Effector memory CD4-positive, alpha-beta T cell (primary cell): ENCODE results near the gene IPCEF1.

Experiments
- DNase-seq, 3 donors: peaks; one replicate each; pipeline ENCODE4 v3.0.0-alpha.2; 2020
- H3K27ac ChIP-seq: 2 replicates; pipeline ENCODE4 v1.7.0; 2013; ENCODE audit warnings: mild to moderate bottlenecking, low read length, moderate library complexity; ENCODE audit not compliant: insufficient read depth, poor library complexity, severe bottlenecking
- H3K27me3 ChIP-seq: replicated peaks from 2 replicates; pipeline ENCODE4 v1.7.0; 2013; ENCODE audit warnings: mild to moderate bottlenecking, low read length; ENCODE audit not compliant: insufficient read depth, control insufficient read depth, poor library complexity, severe bottlenecking
- H3K36me3 ChIP-seq: 2 replicates; pipeline ENCODE4 v1.7.0; 2013; ENCODE audit warnings: mild to moderate bottlenecking, low read length, moderate library complexity; ENCODE audit not compliant: control insufficient read depth, insufficient read depth
- H3K4me1 ChIP-seq: 2 replicates; pipeline ENCODE4 v1.7.0; 2013; ENCODE audit warnings: low read length, mild to moderate bottlenecking; ENCODE audit not compliant: control insufficient read depth, insufficient read depth, poor library complexity, severe bottlenecking
- H3K4me3 ChIP-seq: 2 replicates; pipeline ENCODE4 v1.7.0; 2013; ENCODE audit warnings: low read length, low read depth, mild to moderate bottlenecking; ENCODE audit not compliant: insufficient read depth, poor library complexity, severe bottlenecking
- H3K9me3 ChIP-seq: 2 replicates; pipeline ENCODE4 v1.7.0; 2013; ENCODE audit warnings: mild to moderate bottlenecking, low read length, moderate library complexity; ENCODE audit not compliant: control insufficient read depth

IPCEF1 gene

GRCh38 chr6:154161689-154162088 lies 194.9 kb downstream of the IPCEF1 start:
- H3K27me3 ChIP-seq = no peaks in the 10 kb centered on the region
- no peak for DNase-seq
- no peak overlapping the region for H3K27ac ChIP-seq
- peaks cover 9% of the 10 kb centered on the region for H3K4me1 ChIP-seq
- H3K36me3 ChIP-seq = no peaks in the 10 kb centered on the region
- H3K9me3 ChIP-seq = no peaks in the 10 kb centered on the region
- H3K4me3 ChIP-seq = no peak overlapping the region

DNA sequence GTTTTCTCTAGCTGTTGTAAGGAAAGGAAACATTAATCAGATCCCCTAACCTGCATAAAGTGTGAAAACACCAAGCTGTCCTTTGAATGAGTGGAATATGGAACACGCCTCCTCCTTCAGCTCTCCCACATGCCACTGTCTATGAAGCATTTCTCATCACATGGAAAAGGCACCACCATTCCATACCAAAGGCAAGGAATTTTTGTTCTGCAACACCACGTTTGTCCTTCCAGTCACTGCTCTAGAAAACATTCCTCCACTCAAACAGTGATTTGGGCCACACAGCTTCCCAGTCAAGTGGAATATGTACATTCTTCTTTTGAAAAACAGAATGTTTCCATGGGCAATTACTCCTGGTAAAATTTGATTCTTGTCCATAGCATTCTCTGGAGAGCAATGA lies 197.5 kb downstream of the IPCEF1 start:
- Histone ChIP-seq H3K4me3 (no peak overlapping the region), H3K4me1 (peaks cover 22% of the 10 kb centered on the region), H3K36me3 (no peaks in the 10 kb centered on the region), H3K27me3 (no peaks in the 10 kb centered on the region), H3K9me3 (no peaks in the 10 kb centered on the region), H3K27ac (no peak overlapping the region)
- DNase-seq = no peak

DNA sequence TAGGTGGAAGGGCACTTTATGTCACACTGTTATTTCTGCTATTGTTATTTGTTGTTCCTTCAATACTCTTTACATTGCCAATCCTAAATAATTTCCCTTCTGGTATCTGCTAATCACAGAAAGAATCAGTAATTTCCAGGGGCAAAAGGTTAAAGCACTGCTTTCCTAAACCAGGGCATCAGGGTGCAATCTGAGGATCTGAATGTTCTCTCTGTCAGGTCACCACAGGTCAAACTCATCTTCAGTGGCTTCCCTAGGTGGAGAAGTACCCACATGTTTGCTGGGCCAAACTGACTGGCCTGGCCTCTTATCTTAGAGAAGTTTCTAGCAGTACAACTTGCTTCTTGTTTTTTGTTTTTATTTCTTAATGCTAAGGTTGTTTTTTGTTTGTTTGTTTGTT lies 198.9 kb downstream of the IPCEF1 start:
- Histone ChIP-seq H3K27ac (peak overlapping the region; percentile 66), H3K9me3 (no peaks in the 10 kb centered on the region), H3K4me3 (no peak overlapping the region), H3K27me3 (no peaks in the 10 kb centered on the region), H3K4me1 (peaks cover 22% of the 10 kb centered on the region), H3K36me3 (no peaks in the 10 kb centered on the region)
- DNase-seq = no peak

DNA sequence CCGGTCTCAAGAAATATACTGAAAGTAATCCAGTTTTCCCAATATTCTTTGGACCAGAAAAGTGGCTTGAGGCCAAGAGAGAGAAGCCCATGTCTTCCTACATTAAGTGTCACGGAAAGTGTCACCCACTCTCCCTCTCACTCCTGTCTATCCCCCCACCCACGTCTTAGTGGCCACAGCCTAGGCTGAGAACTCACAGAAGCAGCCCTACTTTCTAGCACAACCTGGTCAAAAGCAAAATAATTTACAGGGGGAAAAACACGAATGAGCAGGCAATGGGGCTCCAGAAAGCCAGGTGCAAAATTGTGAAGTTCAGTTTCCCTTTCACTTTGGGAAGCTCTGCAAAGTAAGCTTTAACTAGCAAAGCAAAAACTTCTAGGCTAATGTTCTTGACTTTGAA lies 199.5 kb downstream of the IPCEF1 start:
- DNase-seq = no peak
- no peaks in the 10 kb centered on the region for H3K36me3 ChIP-seq
- no peaks in the 10 kb centered on the region for H3K27me3 ChIP-seq
- peak overlapping the region; percentile 66 for H3K27ac ChIP-seq
- peaks cover 22% of the 10 kb centered on the region for H3K4me1 ChIP-seq
- no peaks in the 10 kb centered on the region for H3K9me3 ChIP-seq
- peak overlapping the region; percentile 44 for H3K4me3 ChIP-seq

GRCh38 chr6:154156135-154156896 lies 200.3 kb downstream of the IPCEF1 start:
- no peaks in the 10 kb centered on the region for H3K27me3 ChIP-seq
- H3K9me3 ChIP-seq = no peaks in the 10 kb centered on the region
- peaks cover 22% of the 10 kb centered on the region for H3K4me1 ChIP-seq
- peak overlapping the region; percentile 44 for H3K4me3 ChIP-seq
- peak; percentile 33 to 43 (median 36) for DNase-seq
- no peaks in the 10 kb centered on the region for H3K36me3 ChIP-seq
- H3K27ac ChIP-seq = peak overlapping the region; percentile 66

GRCh38 chr6:154154389-154154967 lies 202.1 kb downstream of the IPCEF1 start:
- Histone ChIP-seq H3K27me3 (no peaks in the 10 kb centered on the region), H3K4me1 (peaks cover 22% of the 10 kb centered on the region), H3K4me3 (no peak overlapping the region), H3K27ac (peak overlapping the region; percentile 0), H3K9me3 (no peaks in the 10 kb centered on the region), H3K36me3 (no peaks in the 10 kb centered on the region)
- DNase-seq = peak; percentile 20 to 61 (median 25)

GRCh38 chr6:154143753-154144152 lies 212.8 kb downstream of the IPCEF1 start:
- Histone ChIP-seq H3K27me3 (no peaks in the 10 kb centered on the region), H3K4me3 (no peak overlapping the region), H3K27ac (no peak overlapping the region), H3K9me3 (no peaks in the 10 kb centered on the region), H3K4me1 (no peaks in the 10 kb centered on the region), H3K36me3 (no peaks in the 10 kb centered on the region)
- DNase-seq = no peak

- Histone ChIP-seq H3K36me3 (no peaks in the 10 kb centered on the region), H3K4me3 (no peak overlapping the region), H3K27ac (no peak overlapping the region), H3K9me3 (no peaks in the 10 kb centered on the region), H3K27me3 (no peaks in the 10 kb centered on the region), H3K4me1 (no peaks in the 10 kb centered on the region)
- DNase-seq = no peak
Measured at GRCh38 chr6:154140743-154141142, 215.9 kb downstream of the IPCEF1 start.

DNA sequence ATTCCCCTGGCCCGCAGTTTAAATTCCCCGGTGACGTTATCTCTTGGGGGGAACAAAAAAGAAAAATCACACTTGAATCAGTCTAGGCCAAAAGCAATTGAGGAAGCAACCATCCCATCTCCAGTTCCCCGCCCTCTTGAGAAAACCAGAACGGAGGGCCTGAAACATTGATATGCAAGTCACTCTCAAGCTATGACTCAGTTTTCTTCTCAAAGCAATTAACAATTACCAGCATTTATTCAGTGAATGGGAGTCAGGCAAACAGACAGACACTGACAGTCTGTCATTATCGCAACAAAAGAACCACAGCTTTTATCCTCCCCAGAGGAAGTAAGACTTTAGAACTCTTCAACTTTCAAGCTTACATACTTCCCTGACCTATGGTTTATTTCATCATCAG lies 216.7 kb downstream of the IPCEF1 start:
- no peak overlapping the region for H3K27ac ChIP-seq

GRCh38 chr6:154138793-154139192 lies 217.8 kb downstream of the IPCEF1 start:
- Histone ChIP-seq H3K36me3 (no peaks in the 10 kb centered on the region), H3K27me3 (no peaks in the 10 kb centered on the region), H3K4me1 (no peaks in the 10 kb centered on the region), H3K4me3 (no peak overlapping the region), H3K27ac (no peak overlapping the region), H3K9me3 (no peaks in the 10 kb centered on the region)
- DNase-seq = no peak

More for the DNA sequence above, 216.7 kb downstream of the IPCEF1 start:
- no peak for DNase-seq
- Histone ChIP-seq H3K27me3 (no peaks in the 10 kb centered on the region), H3K36me3 (no peaks in the 10 kb centered on the region), H3K4me3 (no peak overlapping the region), H3K9me3 (no peaks in the 10 kb centered on the region), H3K4me1 (no peaks in the 10 kb centered on the region)
